ENCODE results near the gene MARCKSL1.

DNA sequence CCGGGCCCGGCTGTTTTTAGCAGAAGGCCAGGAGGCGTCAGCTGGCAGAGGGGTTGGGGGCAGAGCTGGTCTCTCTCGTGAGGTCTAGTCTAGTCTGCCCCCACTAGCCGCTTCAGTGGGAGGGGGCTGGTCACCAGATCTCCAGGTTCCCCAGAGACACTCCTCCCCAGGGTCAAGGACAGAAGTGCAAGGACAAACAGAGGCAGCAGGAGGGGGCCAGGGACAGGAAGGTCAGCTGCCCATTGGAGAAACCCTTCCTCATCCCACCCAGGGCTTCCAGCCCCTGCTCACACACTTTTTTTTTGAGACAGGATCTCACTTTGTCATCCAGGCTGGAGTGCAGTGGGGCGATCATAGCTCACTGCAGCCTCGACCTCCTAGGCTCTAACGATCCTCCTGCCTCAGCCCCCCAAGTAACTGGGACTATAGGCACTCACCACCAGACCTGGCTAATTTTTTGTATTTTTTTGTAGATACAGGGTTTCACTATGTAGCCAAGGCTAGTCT, 16.3 kb upstream of the MARCKSL1 start:
- TF ChIP-seq, protein P1, sequence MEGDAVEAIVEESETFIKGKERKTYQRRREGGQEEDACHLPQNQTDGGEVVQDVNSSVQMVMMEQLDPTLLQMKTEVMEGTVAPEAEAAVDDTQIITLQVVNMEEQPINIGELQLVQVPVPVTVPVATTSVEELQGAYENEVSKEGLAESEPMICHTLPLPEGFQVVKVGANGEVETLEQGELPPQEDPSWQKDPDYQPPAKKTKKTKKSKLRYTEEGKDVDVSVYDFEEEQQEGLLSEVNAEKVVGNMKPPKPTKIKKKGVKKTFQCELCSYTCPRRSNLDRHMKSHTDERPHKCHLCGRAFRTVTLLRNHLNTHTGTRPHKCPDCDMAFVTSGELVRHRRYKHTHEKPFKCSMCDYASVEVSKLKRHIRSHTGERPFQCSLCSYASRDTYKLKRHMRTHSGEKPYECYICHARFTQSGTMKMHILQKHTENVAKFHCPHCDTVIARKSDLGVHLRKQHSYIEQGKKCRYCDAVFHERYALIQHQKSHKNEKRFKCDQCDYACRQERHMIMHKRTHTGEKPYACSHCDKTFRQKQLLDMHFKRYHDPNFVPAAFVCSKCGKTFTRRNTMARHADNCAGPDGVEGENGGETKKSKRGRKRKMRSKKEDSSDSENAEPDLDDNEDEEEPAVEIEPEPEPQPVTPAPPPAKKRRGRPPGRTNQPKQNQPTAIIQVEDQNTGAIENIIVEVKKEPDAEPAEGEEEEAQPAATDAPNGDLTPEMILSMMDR (conservative IDR thresholded peaks at IDR 0.05; ENCODE audit: low read depth, low read length), result no peak
- no peak for TF ChIP-seq EZH2 (IDR thresholded peaks at IDR 0.05; ENCODE audit: borderline replicate concordance, low read depth, low read length, poor library complexity, severe bottlenecking)
